Tongue (tissue), 2 donors: ENCODE data around the gene GIMD1. TPM values are rescaled to one million over a fixed set of nuclear protein-coding genes. Genes with fewer than 3 reads are reported as not detected.
"Not testable (repeated sequence)": the region's sequence is repeated elsewhere in the genome, so short reads cannot be mapped to it uniquely, and the experiment has no call there.

Source experiments
- DNase-seq: peaks from one replicate; pipeline ENCODE4 v3.0.0-alpha.2; 2015
- total RNA-seq: library from RNA; depleted of rRNA; stranded (reverse); fragments of >200 nt; gene quantifications from one replicate; pipeline ENCODE4 v1.2.3, GENCODE V29; 2014

GIMD1 gene
- total RNA-seq, 1 donor from 2014 or later = not detected

DNA sequence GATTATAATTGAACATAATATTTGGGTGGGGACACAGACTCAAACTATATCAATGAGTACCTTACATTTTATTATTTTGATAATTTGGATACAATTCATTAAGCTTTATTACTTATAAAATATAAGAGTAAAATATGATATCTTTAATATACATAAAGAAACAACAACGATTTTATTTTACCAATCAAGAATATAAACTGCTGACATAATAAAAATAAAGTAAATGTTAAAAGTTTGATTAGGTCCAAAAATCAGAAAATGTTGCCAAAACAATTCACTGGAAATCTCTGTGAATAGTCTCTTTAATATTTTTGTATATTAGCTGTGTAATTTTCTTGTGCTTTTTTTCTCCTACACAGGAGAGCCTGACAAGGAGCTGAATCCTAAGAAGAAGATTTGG, 21.4 kb downstream of the GIMD1 start:
- no peak for DNase-seq

- no peak for DNase-seq
Observed at GRCh38 chr4:106344647-106344970, 24.0 kb downstream of the GIMD1 start.

DNA sequence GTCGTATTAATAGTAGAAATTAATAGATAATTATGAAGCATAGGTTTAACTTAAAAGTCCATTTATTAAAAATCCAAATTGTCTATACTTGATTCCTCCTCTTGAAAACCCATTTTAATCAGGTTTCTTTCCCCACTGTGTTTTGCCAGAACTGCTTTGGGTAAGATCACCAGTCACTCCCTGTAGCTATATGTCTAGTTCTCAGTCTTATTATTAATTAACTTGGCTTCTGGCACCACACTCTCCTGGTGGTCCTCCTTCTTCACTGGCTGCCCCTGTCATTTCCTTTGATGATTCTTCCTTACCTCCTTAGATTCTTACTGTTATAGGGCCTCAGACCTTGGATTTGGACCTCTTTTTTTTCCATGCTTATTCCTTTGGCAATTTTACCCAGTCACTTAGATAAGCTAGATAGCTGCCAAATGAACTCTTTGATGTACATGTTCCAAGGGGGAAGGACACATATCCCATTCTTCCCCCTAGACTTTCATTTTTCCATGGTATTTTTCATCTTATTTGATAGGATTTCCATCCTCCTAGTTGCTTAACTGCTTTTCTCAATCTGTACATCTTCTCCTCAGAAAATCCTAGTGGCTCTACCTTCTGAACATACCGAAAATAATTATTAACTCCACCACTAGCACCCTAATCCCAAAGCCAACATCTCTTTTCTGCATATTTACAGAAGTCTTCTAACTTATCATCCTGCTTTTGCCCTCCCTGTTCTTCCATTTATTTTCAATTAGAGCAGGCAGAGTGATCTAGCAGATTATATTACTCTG, 24.5 kb downstream of the GIMD1 start:
- DNase-seq = no peak

- no peak for DNase-seq
Observed at GRCh38 chr4:106340774-106341173, 27.8 kb downstream of the GIMD1 start.

- no peak for DNase-seq
Observed at GRCh38 chr4:106339431-106339830, 29.1 kb downstream of the GIMD1 start.

- DNase-seq = no peak
Observed at GRCh38 chr4:106338671-106339070, 29.9 kb downstream of the GIMD1 start.

- DNase-seq = no peak
Observed at GRCh38 chr4:106337916-106338315, 30.7 kb downstream of the GIMD1 start.

DNA sequence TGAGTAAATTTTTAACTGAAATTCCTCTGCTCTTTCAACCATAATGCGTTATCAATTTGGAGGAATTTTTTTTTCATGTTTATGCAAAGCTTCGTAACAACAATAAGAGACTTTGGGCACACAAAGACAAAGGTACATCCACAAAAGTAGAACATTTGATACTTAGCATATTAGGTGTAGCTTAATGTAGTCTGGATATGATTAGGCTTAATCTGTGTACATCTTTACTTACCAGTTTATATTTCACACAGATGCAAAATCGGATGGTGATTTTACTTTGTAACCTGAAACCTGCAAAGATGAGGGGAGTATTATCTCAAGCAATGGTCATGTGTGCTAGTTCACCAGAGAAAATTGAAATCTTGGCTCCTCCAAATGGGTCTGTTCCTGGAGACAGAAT, 32.0 kb downstream of the GIMD1 start:
- no peak for DNase-seq

- no peak for DNase-seq
Observed at GRCh38 chr4:106334741-106335470, 33.7 kb downstream of the GIMD1 start.

GRCh38 chr4:106333186-106333585, 35.4 kb downstream of the GIMD1 start:
- DNase-seq = no peak

DNA sequence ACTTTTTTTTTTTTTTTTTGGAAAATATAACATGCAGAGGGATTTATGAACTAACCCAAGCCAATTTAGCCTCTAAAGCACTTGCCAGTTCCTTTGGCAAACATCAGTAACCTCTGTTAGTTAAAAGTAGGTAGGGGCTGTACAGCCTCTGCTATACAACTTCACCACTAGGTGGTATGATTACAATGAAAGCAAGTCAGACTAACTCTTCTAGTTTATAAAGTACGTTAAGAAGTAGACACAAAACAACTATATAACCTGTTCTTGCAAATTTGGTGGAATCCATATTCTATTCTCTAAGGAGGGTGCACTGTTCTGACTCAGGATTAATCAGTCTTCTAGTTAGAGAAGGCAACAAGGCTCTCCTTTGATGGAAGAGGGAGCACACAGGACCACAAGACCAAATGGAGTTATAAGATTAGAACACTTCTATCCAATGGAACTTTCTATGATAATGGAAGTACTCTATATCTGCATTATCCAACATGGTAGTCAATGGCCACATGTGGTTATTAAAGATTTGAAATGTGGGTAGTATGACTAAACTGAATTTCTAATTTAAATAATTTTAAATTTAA, 39.4 kb downstream of the GIMD1 start:
- peak; percentile 38 for DNase-seq

- DNase-seq = no peak
Observed at GRCh38 chr4:106325800-106326199, 42.8 kb downstream of the GIMD1 start.

DNA sequence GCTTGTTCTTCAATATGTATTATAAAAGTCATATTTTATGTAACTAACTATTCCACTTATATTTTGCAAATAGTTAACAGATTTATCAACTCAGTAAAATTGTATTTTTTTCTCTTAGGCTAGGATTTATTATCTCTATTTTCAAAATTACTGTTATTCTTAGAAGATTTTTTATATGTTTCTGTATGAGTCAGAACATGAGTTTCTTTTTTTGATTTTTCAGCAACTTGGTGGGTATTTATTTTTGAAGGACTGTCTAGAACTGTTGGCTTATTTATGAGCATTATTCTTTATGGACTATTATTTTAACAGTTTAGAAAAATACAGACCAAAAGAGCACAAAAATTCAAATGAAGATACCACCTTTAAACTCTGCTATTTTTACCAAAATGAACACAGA, 45.5 kb downstream of the GIMD1 start:
- DNase-seq = no peak

GRCh38 chr4:106321814-106322213, 46.8 kb downstream of the GIMD1 start:
- not testable (repeated sequence) for DNase-seq

- not testable (repeated sequence) for DNase-seq
Observed at GRCh38 chr4:106321168-106321567, 47.4 kb downstream of the GIMD1 start.

DNA sequence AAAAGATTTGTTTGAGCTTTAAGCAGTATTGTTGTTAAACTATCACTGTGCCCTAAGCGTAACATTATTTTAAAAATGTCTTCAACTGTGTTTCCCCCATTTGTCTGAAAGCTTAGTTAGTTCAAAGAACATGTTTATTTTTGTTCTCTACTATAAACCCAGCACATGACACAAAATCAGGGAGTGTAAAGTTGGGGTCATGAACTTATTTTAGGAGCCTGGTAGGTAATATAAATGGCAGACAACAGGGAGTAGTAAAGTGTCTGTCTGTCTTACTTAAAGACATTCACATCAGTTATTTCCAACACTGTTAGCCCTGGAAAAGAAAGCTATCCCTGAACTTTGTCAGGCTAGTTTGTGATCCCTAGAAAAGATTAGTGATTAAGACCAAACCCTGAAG, 48.3 kb downstream of the GIMD1 start:
- DNase-seq = no peak

GRCh38 chr4:106318511-106318910, 50.1 kb downstream of the GIMD1 start:
- DNase-seq = no peak

- DNase-seq = no peak
Observed at GRCh38 chr4:106317815-106318214, 50.8 kb downstream of the GIMD1 start.

DNA sequence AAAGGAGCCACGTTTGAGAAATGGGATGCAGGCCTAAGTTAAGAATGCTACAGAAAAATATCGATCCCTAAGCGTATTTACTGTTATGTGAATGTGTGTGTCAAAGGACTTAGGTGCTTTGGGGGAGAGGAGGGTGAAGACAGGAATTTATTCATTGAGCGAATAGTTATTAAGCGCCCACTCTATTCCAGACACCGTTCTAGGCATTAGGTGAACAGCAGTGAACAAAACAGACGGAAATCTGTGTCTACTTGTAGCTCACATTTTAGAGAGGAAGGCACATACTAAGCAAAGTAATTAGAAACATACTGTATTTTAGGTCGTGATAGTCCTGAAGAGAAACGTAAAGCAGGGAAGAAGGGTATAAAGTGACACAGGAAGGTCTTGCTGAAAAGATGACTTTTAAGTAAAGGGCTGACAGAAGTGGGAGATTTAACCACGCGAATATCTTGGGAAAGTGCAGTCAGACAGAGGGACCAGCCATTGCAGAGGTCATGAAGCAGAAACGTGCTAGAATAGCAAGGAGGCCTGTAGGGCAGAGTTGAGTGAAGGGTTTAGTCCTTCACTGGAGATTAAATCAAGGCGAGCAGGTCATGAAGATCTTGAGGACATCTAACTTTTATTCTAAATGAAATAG, 51.7 kb downstream of the GIMD1 start:
- DNase-seq = peak; percentile 9

DNA sequence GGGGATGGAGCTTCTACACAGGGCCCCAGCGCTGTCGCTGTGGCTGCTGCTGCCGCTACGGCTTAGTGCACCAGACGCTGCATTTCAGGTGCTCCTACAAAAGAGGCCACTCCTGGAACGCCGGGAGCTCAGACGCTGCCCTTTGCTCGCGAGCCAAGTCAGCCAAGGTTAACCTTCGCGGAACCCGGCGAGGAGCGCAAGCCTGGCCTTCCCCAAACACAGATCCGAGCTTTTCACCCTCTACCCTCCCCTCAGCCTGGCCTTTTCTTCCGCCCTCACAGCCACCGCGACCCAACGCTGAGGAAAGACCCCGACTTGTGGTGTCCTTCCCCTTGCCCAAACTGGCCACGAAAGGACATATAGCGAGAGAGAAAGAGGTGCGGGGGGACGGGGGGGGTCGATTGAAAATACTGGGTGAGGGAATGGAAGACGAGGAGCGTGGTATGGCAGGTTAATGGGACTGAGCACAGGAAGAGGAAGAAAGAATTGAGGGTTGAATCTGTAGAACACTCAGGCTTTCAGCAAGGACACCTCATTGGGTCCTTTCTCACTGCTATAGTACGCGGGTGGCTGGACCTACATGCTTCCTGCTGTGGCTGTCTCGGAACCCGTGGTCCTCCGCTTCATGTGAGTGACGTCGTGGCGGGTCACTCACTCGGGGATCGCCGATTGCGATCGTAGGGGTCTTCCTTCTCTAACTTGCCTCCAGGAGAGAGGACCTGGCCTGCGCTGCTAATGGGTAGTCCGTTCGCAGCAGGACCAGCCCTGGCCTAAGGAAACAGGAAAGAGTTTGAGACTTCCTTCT, 52.4 kb downstream of the GIMD1 start, which contains the start of the genes AIMP1 and TBCK:
AIMP1 (plus strand) TSS at position 583 of the 805 bp plus-strand sequence. CDS start 8,460 bp downstream, outside the sequence.
TBCK (minus strand) TSS at position 242 of the 805 bp plus-strand sequence. CDS start 7,249 bp downstream, outside the sequence.
- DNase-seq = peak; percentile 98

DNA sequence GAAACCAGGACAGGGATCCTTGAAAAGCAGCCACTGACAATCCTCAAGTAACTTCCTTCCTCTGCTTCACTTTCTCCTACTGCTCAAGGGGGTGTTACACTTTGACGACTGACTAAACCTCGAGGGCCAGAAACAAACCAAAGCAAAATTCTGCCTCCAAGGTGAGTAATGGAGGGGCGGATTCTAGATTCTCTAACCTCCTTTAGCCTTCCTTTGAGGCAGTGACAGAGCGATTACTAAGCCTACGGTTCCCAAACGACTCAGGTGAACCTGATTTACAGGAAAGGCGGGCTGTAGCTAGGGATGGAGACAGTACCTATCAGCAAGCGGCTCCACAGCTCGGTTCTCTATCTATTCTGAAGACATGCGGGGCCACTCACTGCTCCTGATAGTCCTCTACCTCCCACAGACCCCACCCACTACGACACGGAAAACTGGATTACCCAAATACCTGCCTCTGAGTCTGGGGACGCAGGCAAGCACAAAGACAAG, 53.1 kb downstream of the GIMD1 start:
- DNase-seq = no peak

- DNase-seq = no peak
Observed at GRCh38 chr4:106314960-106315359, 53.6 kb downstream of the GIMD1 start.
